A673 (cell line): ENCODE results near the gene SPARCL1.

Experiments
- EZH2 ChIP-seq: fragments of 200-600 bp; sonication (generic); IDR thresholded peaks from 2 replicates; pipeline ENCODE4 v1.6.1; 2017; ENCODE audit warnings: borderline replicate concordance, low read depth, mild to moderate bottlenecking, mixed read lengths, antibody characterized with exemption, low read length; ENCODE audit not compliant: poor library complexity, severe bottlenecking
- TF ChIP-seq, protein P1 (sequence below): fragments of 300-800, 200-600 bp; sonication (generic); conservative IDR thresholded peaks from 2 replicates; pipeline ENCODE4 v1.5.1; 2017; ENCODE audit warnings: low read depth, mild to moderate bottlenecking, antibody characterized with exemption, low read length, moderate library complexity, mixed read lengths

GRCh38 chr4:87426865-87427517, 102.2 kb downstream of the SPARCL1 start:
- TF ChIP-seq, protein P1, sequence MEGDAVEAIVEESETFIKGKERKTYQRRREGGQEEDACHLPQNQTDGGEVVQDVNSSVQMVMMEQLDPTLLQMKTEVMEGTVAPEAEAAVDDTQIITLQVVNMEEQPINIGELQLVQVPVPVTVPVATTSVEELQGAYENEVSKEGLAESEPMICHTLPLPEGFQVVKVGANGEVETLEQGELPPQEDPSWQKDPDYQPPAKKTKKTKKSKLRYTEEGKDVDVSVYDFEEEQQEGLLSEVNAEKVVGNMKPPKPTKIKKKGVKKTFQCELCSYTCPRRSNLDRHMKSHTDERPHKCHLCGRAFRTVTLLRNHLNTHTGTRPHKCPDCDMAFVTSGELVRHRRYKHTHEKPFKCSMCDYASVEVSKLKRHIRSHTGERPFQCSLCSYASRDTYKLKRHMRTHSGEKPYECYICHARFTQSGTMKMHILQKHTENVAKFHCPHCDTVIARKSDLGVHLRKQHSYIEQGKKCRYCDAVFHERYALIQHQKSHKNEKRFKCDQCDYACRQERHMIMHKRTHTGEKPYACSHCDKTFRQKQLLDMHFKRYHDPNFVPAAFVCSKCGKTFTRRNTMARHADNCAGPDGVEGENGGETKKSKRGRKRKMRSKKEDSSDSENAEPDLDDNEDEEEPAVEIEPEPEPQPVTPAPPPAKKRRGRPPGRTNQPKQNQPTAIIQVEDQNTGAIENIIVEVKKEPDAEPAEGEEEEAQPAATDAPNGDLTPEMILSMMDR, result no peak
- TF ChIP-seq EZH2, result no peak
